HEK293 (cell line): ENCODE results near the gene RANBP2.

ENCODE experiments used
- CTCF ChIA-PET: fragments of 350-600 bp; formaldehyde crosslinking; extraction: SDS; loops from one replicate; lab custom pipeline; 2021; ENCODE audit warnings: antibody characterized with exemption; lab: Yijun Ruan, JAX
- POLR2A ChIA-PET: fragments of 300-600 bp; formaldehyde crosslinking; extraction: SDS; loops from one replicate; lab custom pipeline; 2020; ENCODE audit warnings: antibody characterized with exemption, inconsistent platforms; lab: Yijun Ruan, JAX
- H3K27ac ChIP-seq: fragments of 200-500 bp; sonication (Bioruptor generic); 2 replicates; pipeline ENCODE4 v1.5.1; 2014; ENCODE audit warnings: low read depth, low read length, control low read depth, inconsistent platforms; ENCODE audit errors: extremely low read depth
- H3K36me3 ChIP-seq, 2 experiments: fragments of 200-500 bp in 1 of 2; sonication (Bioruptor generic) in 1 of 2; 1 replicate in 1 of 2; 2 replicates in 1 of 2; pipeline ENCODE4 v1.5.1; 2014 to 2017; ENCODE audit warnings: inconsistent platforms in 2 of 2, low read length in 2 of 2; ENCODE audit not compliant: control insufficient read depth in 2 of 2, insufficient read depth in 1 of 2
- H3K4me1 ChIP-seq: fragments of 200-500 bp; sonication (Bioruptor generic); 2 replicates; pipeline ENCODE4 v1.5.1; 2014; ENCODE audit warnings: mild to moderate bottlenecking, low read length, inconsistent platforms; ENCODE audit not compliant: control insufficient read depth, insufficient read depth
- H3K4me3 ChIP-seq: 2 replicates; pipeline ENCODE4 v1.5.1; 2011; ENCODE audit warnings: low read depth, mild to moderate bottlenecking, control low read depth, low read length, moderate library complexity
- H3K9me3 ChIP-seq: fragments of 200-500 bp; sonication (Bioruptor generic); 2 replicates; pipeline ENCODE4 v1.5.1; 2014; ENCODE audit warnings: low read depth, low read length, inconsistent platforms; ENCODE audit not compliant: control insufficient read depth, insufficient read depth
- ATF2 ChIP-seq: fragments of 450-650 bp; formaldehyde crosslinking; IDR thresholded peaks from 2 replicates; pipeline ENCODE4 v1.5.1; 2016; ENCODE audit warnings: missing biosample characterization, missing genetic modification characterization, low read depth
- KLF10 ChIP-seq: fragments of 450-650 bp; IDR thresholded peaks from 2 replicates; pipeline ENCODE4 v1.5.1; 2018; ENCODE audit warnings: missing biosample characterization, mild to moderate bottlenecking, missing genetic modification characterization
- PRDM10 ChIP-seq: fragments of 450-650 bp; formaldehyde crosslinking; IDR thresholded peaks from 2 replicates; pipeline ENCODE4 v1.5.1; 2016; ENCODE audit warnings: missing biosample characterization, missing genetic modification characterization
- ZBTB10 ChIP-seq: fragments of 450-650 bp; formaldehyde crosslinking; IDR thresholded peaks from 2 replicates; pipeline ENCODE4 v1.5.1; 2016; ENCODE audit warnings: missing biosample characterization, missing genetic modification characterization
- ZBTB44 ChIP-seq: fragments of 450-650 bp; IDR thresholded peaks from 2 replicates; pipeline ENCODE4 v1.5.1; 2018; ENCODE audit warnings: missing biosample characterization, mild to moderate bottlenecking, missing genetic modification characterization
- ZNF112 ChIP-seq: fragments of 450-650 bp; formaldehyde crosslinking; IDR thresholded peaks from 2 replicates; pipeline ENCODE4 v1.5.0; 2017; ENCODE audit warnings: missing biosample characterization, missing genetic modification characterization
- ZNF121 ChIP-seq: fragments of 450-650 bp; formaldehyde crosslinking; IDR thresholded peaks from 2 replicates; pipeline ENCODE4 v1.5.1; 2016; ENCODE audit warnings: missing biosample characterization, missing genetic modification characterization
- ZNF157 ChIP-seq: fragments of 450-650 bp; formaldehyde crosslinking; IDR thresholded peaks from 2 replicates; pipeline ENCODE4 v1.5.1; 2016; ENCODE audit warnings: missing biosample characterization, missing genetic modification characterization
- ZNF280C ChIP-seq: fragments of 450-650 bp; formaldehyde crosslinking; IDR thresholded peaks from 2 replicates; pipeline ENCODE4 v1.5.1; 2016; ENCODE audit warnings: missing biosample characterization, missing genetic modification characterization
- ZNF302 ChIP-seq: fragments of 450-650 bp; formaldehyde crosslinking; IDR thresholded peaks from 2 replicates; pipeline ENCODE4 v1.5.1; 2016; ENCODE audit warnings: missing biosample characterization, missing genetic modification characterization, low read depth
- ZNF362 ChIP-seq: fragments of 450-650 bp; formaldehyde crosslinking; IDR thresholded peaks from 2 replicates; pipeline ENCODE4 v1.5.1; 2016; ENCODE audit warnings: missing biosample characterization, missing genetic modification characterization
- ZNF391 ChIP-seq: fragments of 450-650 bp; formaldehyde crosslinking; IDR thresholded peaks from 2 replicates; pipeline ENCODE4 v1.5.1; 2016; ENCODE audit warnings: low read depth, missing biosample characterization, missing genetic modification characterization, borderline replicate concordance
- ZNF639 ChIP-seq: fragments of 450-650 bp; formaldehyde crosslinking; IDR thresholded peaks from 2 replicates; pipeline ENCODE4 v1.5.1; 2016; ENCODE audit warnings: missing biosample characterization, missing genetic modification characterization
- ZNF664 ChIP-seq: fragments of 450-650 bp; formaldehyde crosslinking; IDR thresholded peaks from 2 replicates; pipeline ENCODE4 v1.5.1; 2016; ENCODE audit warnings: missing biosample characterization, missing genetic modification characterization
- ZNF791 ChIP-seq: fragments of 450-650 bp; formaldehyde crosslinking; IDR thresholded peaks from 2 replicates; pipeline ENCODE4 v1.5.1; 2016; ENCODE audit warnings: missing biosample characterization, missing genetic modification characterization
- ZXDB ChIP-seq: fragments of 450-650 bp; formaldehyde crosslinking; IDR thresholded peaks from 2 replicates; pipeline ENCODE4 v1.5.1; 2016; ENCODE audit warnings: missing biosample characterization, missing genetic modification characterization

The RANBP2 gene

GRCh38 chr2:108833219-108833618 is 113.9 kb downstream of the RANBP2 start (continued):
- TF ChIP-seq ZNF280C = no peak

GRCh38 chr2:108834620-108835019 is 115.3 kb downstream of the RANBP2 start:
- Histone ChIP-seq H3K36me3 (peaks cover 0 to 16% of the 10 kb centered on the region in 2 experiments), H3K4me1 (0 out of 2 replicates have a peak, but pooled peaks cover 2% of the 10 kb centered on the region), H3K9me3 (no peaks in the 10 kb centered on the region), H3K4me3 (no peak overlapping the region), H3K27ac (no peak overlapping the region)
- CTCF ChIA-PET = interaction anchor here (0.6 kb wide), 1 partner anchor 14 kb away, joined by 4 read pairs; no protein-coding TSS in a partner anchor
- POLR2A ChIA-PET = no interaction called here
- TF ChIP-seq ZNF362 (tag by site-specific recombination) (no peak), PRDM10 (tag by site-specific recombination) (no peak), ZNF391 (no peak), ZNF791 (tag by site-specific recombination) (no peak), KLF10 (tag by site-specific recombination) (no peak)

- H3K4me1 ChIP-seq = 0 out of 2 replicates have a peak, but pooled peaks cover 2% of the 10 kb centered on the region
- CTCF ChIA-PET = interaction anchor here (0.6 to 0.7 kb wide), 2 partner anchors 14 to 751 kb away, joined by 4 read pairs; no protein-coding TSS in a partner anchor
- no peak overlapping the region for H3K4me3 ChIP-seq
- H3K27ac ChIP-seq = no peak overlapping the region
- no peaks in the 10 kb centered on the region for H3K9me3 ChIP-seq
- H3K36me3 ChIP-seq = peaks cover 2 to 18% of the 10 kb centered on the region in 2 experiments
- POLR2A ChIA-PET = no interaction called here
- TF ChIP-seq ZNF157 (tag by site-specific recombination) (no peak), ZNF112 (no peak), ZNF664 (tag by site-specific recombination) (no peak), ZBTB44 (no peak), ZNF302 (tag by site-specific recombination) (no peak), ZNF639 (tag by site-specific recombination) (no peak), KLF10 (tag by site-specific recombination) (no peak), ZBTB10 (tag by site-specific recombination) (no peak), ZNF121 (no peak), ATF2 (tag by site-specific recombination) (no peak), ZXDB (tag by site-specific recombination) (no peak)
Observed at GRCh38 chr2:108835040-108835439, 115.8 kb downstream of the RANBP2 start.
